Uterus (tissue), 4 donors: ENCODE data around the gene CFAP210. TPM values are rescaled to one million over a fixed set of nuclear protein-coding genes. Genes with fewer than 3 reads are reported as not detected.
A peak's percentile ranks its signal among the peaks of the same experiment; 100 is the strongest.

ENCODE experiments used
- DNase-seq, 2 donors: peaks; one replicate each; pipeline ENCODE4 v3.0.0-alpha.2; 2019 to 2020
- H3K27ac ChIP-seq, 2 donors: fragments of 200-600 bp; sonication (generic); 1 replicate in 1 of 2; 2 replicates in 1 of 2; pipeline ENCODE4 v1.5.1; 2016 to 2018
- H3K27me3 ChIP-seq, 2 donors: fragments of 200-600 bp; sonication (generic); one replicate each; pipeline ENCODE4 v1.5.1; 2018 to 2019; ENCODE audit warnings: control low read depth in 1 of 2
- H3K36me3 ChIP-seq, 2 donors: fragments of 200-600 bp; sonication (generic); one replicate each; pipeline ENCODE4 v1.5.1; 2019; ENCODE audit warnings: control low read depth in 1 of 2
- H3K4me1 ChIP-seq, 2 donors: fragments of 200-600 bp; sonication (generic); one replicate each; pipeline ENCODE4 v1.5.1; 2018 to 2019; ENCODE audit warnings: control low read depth in 1 of 2
- H3K4me3 ChIP-seq, 2 donors: fragments of 200-600 bp; sonication (generic); 1 replicate in 1 of 2; 2 replicates in 1 of 2; pipeline ENCODE4 v1.5.1; 2018 to 2019; ENCODE audit warnings: mild to moderate bottlenecking in 1 of 2
- H3K9me3 ChIP-seq, 2 donors: fragments of 200-600 bp; sonication (generic); one replicate each; pipeline ENCODE4 v1.5.1; 2019; ENCODE audit warnings: control low read depth in 1 of 2
- POLR2A ChIP-seq, 2 donors: fragments of 450-650 bp; IDR thresholded peaks; one replicate each; pipeline ENCODE4 v1.6.1; 2016; ENCODE audit warnings: antibody characterized with exemption in 2 of 2, mild to moderate bottlenecking in 1 of 2, moderate library complexity in 1 of 2
- intact Hi-C: fragments of 100-400 bp; cut with DNase I; formaldehyde crosslinking; loops from one replicate; pipeline ENCODE4 v1.15.1; 2023; ENCODE audit warnings: low total_unique reads
- total RNA-seq, 4 donors: library from RNA; depleted of rRNA in 3 of 4; stranded (reverse); fragments of >200 nt in 3 of 4; gene quantifications; one replicate each; pipeline versions ENCODE4 v1.1.0 to v1.2.4, GENCODE V29; 2014 to 2023
- TF ChIP-seq, protein P1 (sequence below), 4 experiments: fragments of 200-600 bp in 2 of 4; fragments of 450-650 bp in 2 of 4; sonication (generic) in 2 of 4; IDR thresholded peaks; one replicate each; pipeline ENCODE4 v1.5.1; 2016 to 2019; ENCODE audit warnings: antibody characterized with exemption in 4 of 4, mild to moderate bottlenecking in 2 of 4, moderate library complexity in 1 of 4
- donor health status: DM: yes; HTN: yes; CAD: no.

CFAP210 gene
- total RNA-seq, 4 donors from 2014 or later: 0.64 to 3.3 TPM; not detected in 2

DNA sequence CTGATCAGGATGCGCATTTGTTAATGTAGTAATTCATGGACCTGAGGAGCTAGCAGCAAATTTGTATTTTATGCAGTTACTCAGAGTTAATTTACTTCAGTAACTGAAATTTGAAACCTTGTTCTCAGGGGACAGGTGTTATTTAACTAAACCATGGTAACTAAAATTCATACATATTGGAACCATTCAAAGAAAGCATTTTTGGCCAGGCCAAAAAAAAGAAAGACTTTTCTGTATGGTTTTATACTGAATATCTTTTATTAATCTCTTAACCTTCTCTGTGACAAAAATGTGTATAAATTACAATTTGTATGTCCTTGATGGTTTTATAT, 35.0 kb upstream of the CFAP210 start:
- H3K4me1 ChIP-seq: no peaks in the 10 kb centered on the region
- no peaks in the 10 kb centered on the region for H3K36me3 ChIP-seq
- intact Hi-C loops: no loop called here
- H3K27me3 ChIP-seq: no peaks in the 10 kb centered on the region
- H3K27ac ChIP-seq: no peak overlapping the region
- H3K9me3 ChIP-seq: no peaks in the 10 kb centered on the region
- H3K4me3 ChIP-seq: no peak overlapping the region
- TF ChIP-seq, protein P1, sequence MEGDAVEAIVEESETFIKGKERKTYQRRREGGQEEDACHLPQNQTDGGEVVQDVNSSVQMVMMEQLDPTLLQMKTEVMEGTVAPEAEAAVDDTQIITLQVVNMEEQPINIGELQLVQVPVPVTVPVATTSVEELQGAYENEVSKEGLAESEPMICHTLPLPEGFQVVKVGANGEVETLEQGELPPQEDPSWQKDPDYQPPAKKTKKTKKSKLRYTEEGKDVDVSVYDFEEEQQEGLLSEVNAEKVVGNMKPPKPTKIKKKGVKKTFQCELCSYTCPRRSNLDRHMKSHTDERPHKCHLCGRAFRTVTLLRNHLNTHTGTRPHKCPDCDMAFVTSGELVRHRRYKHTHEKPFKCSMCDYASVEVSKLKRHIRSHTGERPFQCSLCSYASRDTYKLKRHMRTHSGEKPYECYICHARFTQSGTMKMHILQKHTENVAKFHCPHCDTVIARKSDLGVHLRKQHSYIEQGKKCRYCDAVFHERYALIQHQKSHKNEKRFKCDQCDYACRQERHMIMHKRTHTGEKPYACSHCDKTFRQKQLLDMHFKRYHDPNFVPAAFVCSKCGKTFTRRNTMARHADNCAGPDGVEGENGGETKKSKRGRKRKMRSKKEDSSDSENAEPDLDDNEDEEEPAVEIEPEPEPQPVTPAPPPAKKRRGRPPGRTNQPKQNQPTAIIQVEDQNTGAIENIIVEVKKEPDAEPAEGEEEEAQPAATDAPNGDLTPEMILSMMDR (IDR thresholded peaks at IDR 0.05): no peak
- no peak for TF ChIP-seq POLR2A (IDR thresholded peaks at IDR 0.05)
- no peak for DNase-seq

DNA sequence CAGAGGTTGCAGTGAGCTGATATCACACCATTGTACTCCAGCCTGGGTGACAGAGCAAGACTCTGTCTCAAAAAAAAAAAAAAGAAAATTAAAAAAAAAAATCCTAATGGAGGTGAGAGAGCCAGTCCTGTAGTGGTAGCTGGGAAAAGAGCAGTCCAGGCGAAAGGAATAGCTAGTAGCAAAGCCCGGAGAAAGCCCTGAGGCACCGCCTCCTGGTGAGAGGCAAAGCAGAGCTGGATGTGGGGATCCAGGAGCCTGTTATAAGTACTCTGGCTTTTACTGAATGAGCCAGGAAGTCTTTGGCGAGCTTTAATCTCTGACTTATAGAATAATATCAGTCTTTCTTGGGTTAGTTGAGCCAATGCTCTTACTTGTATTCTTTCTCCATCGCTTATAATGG, 32.9 kb upstream of the CFAP210 start:
- H3K9me3 ChIP-seq: no peaks in the 10 kb centered on the region

DNA sequence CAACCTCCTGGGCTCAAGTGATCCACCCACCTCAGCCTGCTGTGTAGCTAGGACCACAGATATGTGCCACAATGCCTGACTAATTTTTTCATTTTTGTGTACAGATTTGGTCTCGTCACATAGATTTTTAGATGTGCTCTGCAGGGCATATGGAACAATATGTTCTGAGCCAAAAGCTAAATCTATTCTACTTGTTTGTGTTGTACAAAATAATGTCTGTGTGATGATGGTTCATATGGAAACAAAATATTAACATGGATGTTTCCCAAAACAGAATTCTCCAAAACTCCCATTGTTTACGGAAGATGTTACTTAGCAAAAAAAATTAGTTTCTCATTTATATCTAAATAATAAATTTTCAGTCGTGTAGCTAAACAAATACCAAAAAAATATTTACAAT, 26.8 kb upstream of the CFAP210 start:
- no peak overlapping the region for H3K27ac ChIP-seq
- DNase-seq: no peak
- no peak for TF ChIP-seq POLR2A (IDR thresholded peaks at IDR 0.05)
- TF ChIP-seq, protein P1 (IDR thresholded peaks at IDR 0.05): no peak
- H3K9me3 ChIP-seq: no peaks in the 10 kb centered on the region
- H3K4me1 ChIP-seq: peaks cover 0 to 8% of the 10 kb centered on the region in 2 donors
- no peak overlapping the region for H3K4me3 ChIP-seq
- H3K36me3 ChIP-seq: no peaks in the 10 kb centered on the region
- intact Hi-C loops: no loop called here
- no peaks in the 10 kb centered on the region for H3K27me3 ChIP-seq

More for the DNA sequence above, 32.9 kb upstream of the CFAP210 start:
- no peaks in the 10 kb centered on the region for H3K36me3 ChIP-seq
- no peak for DNase-seq
- intact Hi-C loops: no loop called here
- no peak overlapping the region for H3K4me3 ChIP-seq
- no peaks in the 10 kb centered on the region for H3K4me1 ChIP-seq
- H3K27me3 ChIP-seq: no peaks in the 10 kb centered on the region
- H3K27ac ChIP-seq: no peak overlapping the region
- no peak for TF ChIP-seq POLR2A (IDR thresholded peaks at IDR 0.05)
- TF ChIP-seq, protein P1 (IDR thresholded peaks at IDR 0.05): no peak

DNA sequence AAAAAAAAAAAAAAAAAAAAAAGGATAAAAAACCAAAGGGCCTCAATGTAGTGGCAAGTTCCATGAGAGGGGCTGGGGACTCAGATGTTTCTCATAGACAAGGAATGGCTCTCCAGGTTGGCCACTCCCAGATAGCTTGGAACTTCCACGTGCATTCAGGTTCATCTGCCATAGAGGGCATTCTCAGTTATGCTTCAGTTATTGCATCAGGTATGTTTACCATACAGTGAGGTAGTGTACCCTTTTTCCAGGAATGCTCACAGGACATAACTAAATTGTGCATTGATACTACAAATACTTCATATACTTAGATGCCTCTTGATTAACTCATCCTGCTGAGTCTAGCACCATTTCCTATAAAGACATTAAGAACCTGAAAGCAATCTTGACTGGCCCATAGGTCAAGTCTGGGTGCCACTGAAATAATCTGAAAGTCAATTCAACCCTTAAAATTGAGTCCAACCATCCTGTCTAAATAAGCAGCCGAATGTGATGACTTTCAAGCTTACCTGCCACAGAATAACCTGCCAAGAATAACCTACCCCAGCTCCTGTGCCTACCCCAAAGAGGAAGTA, 24.8 kb upstream of the CFAP210 start:
- Histone ChIP-seq H3K36me3 (no peaks in the 10 kb centered on the region), H3K4me3 (no peak overlapping the region), H3K27me3 (no peaks in the 10 kb centered on the region), H3K27ac (no peak overlapping the region), H3K9me3 (no peaks in the 10 kb centered on the region), H3K4me1 (peaks cover 0 to 8% of the 10 kb centered on the region in 2 donors)
- no peak for TF ChIP-seq POLR2A (IDR thresholded peaks at IDR 0.05)
- TF ChIP-seq, protein P1 (IDR thresholded peaks at IDR 0.05): no peak
- no peak for DNase-seq
- intact Hi-C loops: no loop called here

DNA sequence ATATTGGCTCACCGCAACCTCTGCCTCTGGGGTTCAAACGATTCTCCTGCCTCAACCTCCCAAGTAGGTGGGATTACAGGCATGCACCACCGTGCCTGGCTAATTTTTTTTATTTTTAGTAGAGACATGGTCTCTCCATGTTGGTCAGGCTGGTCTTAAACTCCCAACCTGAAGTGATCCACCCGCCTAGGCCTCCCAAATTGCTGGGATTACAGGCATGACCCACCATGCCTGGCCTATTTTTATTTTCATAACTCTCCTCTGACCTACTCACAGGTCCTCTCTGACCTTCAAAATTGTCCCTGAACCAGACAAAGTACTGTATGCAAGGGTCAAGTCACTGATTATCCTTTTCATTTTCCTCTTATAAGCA, 23.5 kb upstream of the CFAP210 start:
- H3K4me3 ChIP-seq: no peak overlapping the region
- peak overlapping the region in 1 of 2 donors; percentile 62 for H3K27ac ChIP-seq
- H3K36me3 ChIP-seq: no peaks in the 10 kb centered on the region
- H3K4me1 ChIP-seq: peaks cover 0 to 8% of the 10 kb centered on the region in 2 donors
- intact Hi-C loops: no loop called here
- H3K9me3 ChIP-seq: no peaks in the 10 kb centered on the region
- no peak for DNase-seq
- TF ChIP-seq, protein P1 (IDR thresholded peaks at IDR 0.05): no peak
- TF ChIP-seq POLR2A (IDR thresholded peaks at IDR 0.05): no peak
- no peaks in the 10 kb centered on the region for H3K27me3 ChIP-seq
